HuH-7 (cell line): ENCODE measurements around the gene POU2F2.
A peak's percentile ranks its signal among the peaks of the same experiment; 100 is the strongest.

ENCODE experiments used
- DNase-seq: peaks from one replicate; pipeline ENCODE4 v3.0.0; 2011; ENCODE audit warnings: low spot score

POU2F2 gene

GRCh38 chr19:42132030-42132628 lies at the start of gene POU2F2:
Gene POU2F2, minus strand, starts transcription at chr19:42132446. Its CDS starts 35 bp downstream, at chr19:42132411.
- no peak for DNase-seq

- DNase-seq: peak; percentile 55
Measured at GRCh38 chr19:42178791-42179674, 46.8 kb upstream of the POU2F2 start.

DNA sequence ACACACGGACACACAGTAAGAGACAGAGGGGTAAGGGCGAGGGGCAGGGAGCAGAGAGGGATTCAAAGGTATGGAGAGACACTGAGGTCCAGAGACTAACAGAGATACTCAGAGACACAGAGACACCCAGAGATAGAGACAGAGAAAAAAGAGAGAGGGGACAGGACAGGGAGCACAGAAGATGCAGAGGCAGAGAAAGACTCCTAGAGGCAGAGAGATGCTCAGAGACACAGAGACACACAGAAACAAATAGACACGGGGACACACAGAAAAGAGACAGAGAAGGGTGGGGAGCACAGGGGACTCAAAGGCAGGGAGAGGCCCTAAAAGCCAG lies 45.4 kb upstream of the POU2F2 start:
- no peak for DNase-seq

- DNase-seq: peak; percentile 74
Measured at GRCh38 chr19:42176990-42177685, 44.9 kb upstream of the POU2F2 start.

DNA sequence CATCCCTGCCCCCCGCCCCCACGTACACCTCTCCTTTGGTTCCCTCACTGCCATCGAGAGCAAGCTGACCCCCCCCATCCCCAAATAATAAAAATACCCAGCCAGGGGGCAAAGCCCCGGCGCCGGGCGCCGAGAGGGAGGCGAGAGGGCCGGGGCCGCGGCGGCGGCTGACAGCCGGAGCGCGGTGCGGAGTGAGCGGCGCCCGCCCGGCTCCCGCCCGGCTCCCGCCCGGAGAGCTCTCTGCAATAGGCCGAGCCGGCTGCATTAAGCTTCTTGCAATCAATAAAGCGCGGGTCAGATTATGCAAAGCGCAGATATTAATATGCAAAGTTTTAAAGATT lies 44.4 kb upstream of the POU2F2 start:
- peak; percentile 51 for DNase-seq

DNA sequence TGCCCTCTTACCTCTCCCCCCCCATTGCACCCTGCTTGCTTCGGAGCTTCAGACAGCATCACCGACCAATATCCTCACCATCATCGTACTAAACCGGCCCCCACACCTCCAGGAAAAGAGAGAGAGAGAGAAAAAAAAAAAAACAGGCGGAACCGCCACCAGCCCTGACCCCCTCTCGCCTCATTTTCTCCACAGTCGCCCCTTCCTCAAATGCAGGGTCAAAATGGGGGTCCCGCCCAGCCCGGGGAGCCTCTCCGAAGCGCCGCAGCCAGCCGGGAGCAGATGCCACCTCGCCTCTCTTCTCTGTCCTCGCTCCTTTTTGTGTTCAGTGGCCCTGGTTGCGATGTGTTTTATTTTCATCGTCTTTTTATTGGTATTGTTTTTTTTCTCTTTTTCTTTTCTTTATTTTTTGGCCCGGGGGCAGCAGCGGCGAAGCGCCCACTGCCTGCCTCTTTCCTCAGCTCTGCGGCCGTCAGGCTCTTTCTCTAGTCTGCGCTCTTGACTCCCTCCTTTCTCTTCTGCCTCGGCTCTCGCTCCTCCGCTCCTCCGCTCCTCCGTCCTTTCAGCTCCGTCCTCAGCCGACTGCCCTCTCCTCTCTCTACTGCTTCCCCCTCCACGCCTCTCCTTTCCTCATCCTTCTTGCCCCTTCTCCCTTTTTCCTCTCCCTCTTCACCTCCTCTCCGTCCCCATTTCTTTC lies 43.9 kb upstream of the POU2F2 start:
- DNase-seq: no peak

DNA sequence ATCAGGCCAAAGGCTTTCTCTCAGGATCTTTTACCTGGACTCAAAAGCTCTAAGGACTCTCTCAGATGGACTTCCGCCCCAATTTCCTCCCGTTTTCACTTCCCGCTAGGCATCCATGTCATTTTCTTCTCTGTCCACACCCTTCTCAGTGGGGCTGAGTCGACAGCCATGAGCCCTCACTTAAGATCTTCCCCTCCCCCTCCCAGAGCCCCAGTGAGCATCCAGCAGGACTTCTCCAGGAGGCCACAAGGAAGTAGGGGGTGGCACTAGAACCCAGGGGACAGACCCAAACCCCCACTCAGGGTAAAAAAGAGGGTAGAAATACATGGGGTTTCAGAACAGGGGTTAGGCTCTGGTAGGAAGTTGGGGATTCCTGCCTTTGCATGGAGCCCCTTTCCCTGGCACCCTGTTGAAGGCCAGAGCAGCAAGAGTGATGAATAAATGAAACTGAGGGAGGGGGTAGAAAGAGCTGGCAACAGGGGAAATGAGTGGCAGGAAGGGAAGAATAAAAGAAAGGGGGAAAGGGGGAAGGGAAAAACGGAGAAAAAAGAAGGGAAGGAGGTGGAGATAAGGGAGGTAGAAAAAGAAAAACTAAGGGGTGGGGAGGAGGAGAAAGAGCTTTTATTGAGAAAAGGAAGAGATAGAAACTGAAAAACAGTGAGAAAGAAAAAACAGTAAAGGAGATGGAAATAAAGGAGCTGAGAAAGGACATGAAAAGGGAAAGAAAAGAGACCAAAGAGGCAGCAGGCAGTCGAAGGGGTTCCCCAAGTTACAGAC lies 42.9 kb upstream of the POU2F2 start:
- no peak for DNase-seq

DNA sequence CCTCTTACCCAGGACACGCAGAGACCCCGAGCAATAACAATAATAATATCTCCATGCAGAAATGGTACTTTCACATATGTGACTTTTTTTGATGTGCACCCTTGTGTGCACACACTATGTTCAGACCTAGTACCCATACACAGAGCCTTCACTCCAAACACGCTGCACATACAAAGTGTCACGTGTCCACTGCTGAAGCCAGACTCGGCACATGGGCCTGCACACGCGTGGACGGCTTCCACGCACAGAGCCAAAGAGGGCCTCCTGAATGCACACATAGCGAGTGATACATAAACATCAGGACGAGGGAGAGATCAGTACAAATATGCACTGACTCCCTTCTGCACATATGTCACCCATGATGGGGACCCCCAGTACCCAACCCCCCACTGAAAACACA lies 41.9 kb upstream of the POU2F2 start:
- no peak for DNase-seq

GRCh38 chr19:42173695-42174094 lies 41.4 kb upstream of the POU2F2 start:
- no peak for DNase-seq

DNA sequence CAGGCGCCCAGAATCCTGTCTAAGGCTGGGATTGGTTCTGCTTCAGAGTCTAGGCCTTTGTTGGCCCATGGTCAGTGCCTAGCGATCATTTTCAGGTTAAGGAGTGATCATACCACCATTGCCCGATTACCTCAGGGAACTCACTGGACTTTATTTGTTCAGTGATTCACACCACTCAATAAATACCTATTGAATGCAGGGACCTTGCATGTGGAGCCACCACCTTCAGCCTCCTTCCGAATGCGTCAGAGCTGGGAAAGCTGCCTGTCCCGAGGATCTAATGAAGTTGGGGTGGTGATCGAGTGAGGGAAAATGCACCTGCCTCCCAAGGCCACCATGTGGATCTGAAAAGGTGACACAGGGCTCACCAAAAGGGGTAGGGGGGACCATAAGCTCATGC lies 40.0 kb upstream of the POU2F2 start:
- DNase-seq: no peak

DNA sequence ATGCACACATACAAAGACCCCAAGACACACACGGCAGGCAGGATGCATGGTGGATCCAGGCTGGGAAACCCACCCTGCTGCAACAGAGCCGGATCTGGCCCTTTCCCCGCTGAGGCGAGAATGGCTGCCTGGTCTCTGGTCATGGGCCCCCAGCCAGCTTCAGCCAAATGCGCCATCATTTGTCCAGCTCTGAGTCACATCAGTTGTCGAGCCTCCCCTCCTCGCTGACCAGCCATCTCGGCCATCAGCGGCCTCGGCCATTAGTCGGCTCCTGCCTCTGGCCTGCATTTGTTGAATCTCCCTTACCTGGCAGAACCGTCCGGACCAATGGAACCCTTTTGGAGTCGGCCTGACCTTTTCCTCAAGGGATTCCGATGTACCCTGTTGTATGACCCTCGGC lies 38.5 kb upstream of the POU2F2 start:
- no peak for DNase-seq

DNA sequence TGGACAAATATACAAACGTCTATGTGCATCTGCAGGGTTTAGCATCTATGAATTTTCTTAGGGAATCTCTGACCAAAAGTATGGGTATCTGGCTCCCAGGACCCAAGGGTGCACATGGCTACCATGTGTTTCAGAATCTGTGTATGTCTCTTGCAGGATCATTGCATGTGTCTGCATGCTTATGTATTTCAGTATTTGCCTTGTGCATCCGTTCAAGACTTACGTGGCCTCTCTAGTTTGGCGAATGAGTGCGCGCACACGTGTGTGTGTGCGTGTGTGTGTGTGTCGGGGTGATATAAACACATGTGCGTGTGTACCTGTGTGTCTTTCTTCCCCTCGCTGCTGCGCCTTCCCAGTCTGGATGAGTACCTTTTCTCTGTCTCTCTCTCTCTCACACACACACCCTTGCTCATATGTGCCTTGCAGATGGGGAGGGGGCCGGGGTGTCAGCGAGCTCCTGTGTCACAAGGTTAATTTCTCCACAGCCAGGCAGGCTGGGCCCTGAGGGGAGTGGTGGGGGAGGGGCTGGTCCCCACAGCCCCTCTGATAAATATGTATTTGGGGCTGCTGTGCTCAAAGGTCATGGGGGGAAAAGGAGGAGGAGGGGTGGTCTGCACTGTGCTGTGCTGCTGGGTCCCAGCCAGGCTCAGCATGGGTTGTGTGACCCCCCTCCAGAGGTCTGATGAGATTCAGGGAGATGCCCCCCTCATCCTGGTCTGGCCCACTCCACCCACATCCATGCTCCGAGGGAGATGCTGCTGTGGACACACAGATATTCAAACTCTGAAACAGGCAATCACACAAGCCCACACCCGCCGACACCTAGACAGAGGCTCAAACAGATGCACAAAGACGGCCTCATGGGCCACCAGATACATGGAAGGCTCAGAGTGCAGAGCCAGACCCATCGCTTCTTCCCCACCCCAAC lies 37.5 kb upstream of the POU2F2 start:
- DNase-seq: no peak

DNA sequence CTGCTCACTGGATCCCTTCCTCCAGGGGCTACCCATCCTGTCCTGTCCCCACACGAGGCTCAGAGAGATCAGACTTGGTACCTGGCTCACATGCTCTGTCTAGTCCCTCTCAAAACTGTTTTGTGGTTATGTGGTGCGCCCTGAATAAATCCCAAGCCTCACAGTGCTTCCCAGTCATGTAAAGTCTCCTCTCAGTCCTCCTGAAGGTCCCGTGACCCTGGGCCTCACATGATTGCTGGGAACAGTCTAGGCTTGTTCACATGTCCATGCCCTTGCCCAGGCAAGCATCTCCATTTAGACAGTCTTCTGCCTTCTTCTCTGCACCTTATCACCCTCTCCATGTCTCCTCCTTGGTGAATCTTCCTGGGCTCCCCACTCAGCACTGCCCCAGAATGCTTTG lies 36.0 kb upstream of the POU2F2 start:
- DNase-seq: no peak

GRCh38 chr19:42166316-42166715 lies 34.1 kb upstream of the POU2F2 start:
- no peak for DNase-seq

GRCh38 chr19:42165146-42165545 lies 32.9 kb upstream of the POU2F2 start:
- DNase-seq: no peak

GRCh38 chr19:42161616-42162263 lies 29.5 kb upstream of the POU2F2 start:
- no peak for DNase-seq

GRCh38 chr19:42159942-42160341 lies 27.7 kb upstream of the POU2F2 start:
- DNase-seq: no peak

DNA sequence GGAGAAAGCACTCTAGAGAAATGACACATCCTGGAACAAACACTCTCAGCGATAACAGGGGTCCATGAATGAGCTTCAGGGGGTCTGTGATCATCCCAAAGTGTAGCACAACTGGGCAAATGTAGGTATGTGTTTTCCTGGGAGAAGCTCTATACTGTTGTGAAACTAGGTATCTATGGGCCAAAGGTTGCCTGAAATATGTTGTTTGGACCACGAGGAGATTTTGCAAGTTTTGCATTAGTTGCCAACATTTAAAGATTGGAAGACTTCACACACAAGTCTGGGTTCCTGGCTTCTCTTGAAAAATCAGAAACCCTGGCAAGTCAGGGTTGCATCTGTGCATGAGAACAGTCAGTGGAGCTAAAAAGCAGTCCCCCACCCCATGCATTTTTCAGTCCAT lies 26.7 kb upstream of the POU2F2 start:
- DNase-seq: no peak

GRCh38 chr19:42156571-42156970 lies 24.3 kb upstream of the POU2F2 start:
- DNase-seq: no peak

DNA sequence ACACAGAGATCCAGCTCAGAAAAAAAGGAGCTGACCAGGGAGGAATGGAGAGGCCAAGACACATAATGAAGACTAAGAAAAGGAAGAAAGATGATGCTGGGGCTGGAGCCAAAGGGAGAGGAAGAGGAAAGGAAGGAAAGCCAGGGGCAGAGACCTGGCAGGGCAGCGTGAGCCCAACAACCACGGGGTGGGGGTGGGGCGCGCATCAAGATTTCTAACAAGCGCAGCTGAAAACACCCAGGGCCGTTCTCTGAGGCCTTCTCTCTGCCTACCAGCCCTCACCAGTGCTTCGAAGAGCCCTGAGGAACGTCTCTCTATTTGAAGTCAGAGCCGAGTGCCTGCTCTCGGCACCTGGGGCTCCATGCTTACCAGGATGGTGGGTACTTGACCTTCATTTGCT lies 23.6 kb upstream of the POU2F2 start:
- no peak for DNase-seq
